Astrocyte of the cerebellum (primary cell): ENCODE results near the gene VTI1B.

Source experiments
- DNase-seq: peaks from one replicate; pipeline ENCODE4 v3.0.0-alpha.2; 2011; ENCODE audit warnings: low read depth
- H3K4me3 ChIP-seq: 2 replicates; pipeline ENCODE4 v1.5.1; 2011; ENCODE audit warnings: mild to moderate bottlenecking, low read depth, low read length, moderate library complexity
- in situ Hi-C: cut with HindIII; loops from 2 replicates; pipeline ENCODE4 v1.10.0; 2017; ENCODE audit warnings: low sequenced_read_pairs
- TF ChIP-seq, protein P1 (sequence below): IDR thresholded peaks from 2 replicates; pipeline ENCODE4 v1.5.1; 2012; ENCODE audit warnings: low read length, low read depth, moderate library complexity, mild to moderate bottlenecking; ENCODE audit errors: missing control alignments

VTI1B gene

DNA sequence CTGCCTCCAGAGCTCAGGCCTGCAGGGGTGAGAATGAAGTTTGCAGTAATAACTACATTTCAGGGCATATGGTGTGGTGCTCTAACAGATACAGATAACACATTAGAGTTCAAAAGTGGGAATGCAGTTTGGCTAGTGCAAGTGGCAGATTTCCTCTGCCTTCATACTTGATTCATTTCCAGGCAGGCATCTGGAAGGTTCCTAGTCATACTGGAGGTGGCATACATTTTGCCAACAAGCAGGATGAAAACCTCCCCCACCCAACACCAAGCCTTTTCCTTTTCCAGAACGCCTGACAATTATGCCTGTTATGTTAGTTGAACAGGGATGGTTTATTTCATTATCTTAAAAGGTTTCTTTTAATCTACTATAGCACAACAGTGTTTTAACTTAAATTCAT lies 24.3 kb downstream of the VTI1B start:
- no peak overlapping the region for H3K4me3 ChIP-seq
- no peak for DNase-seq
- TF ChIP-seq, protein P1, sequence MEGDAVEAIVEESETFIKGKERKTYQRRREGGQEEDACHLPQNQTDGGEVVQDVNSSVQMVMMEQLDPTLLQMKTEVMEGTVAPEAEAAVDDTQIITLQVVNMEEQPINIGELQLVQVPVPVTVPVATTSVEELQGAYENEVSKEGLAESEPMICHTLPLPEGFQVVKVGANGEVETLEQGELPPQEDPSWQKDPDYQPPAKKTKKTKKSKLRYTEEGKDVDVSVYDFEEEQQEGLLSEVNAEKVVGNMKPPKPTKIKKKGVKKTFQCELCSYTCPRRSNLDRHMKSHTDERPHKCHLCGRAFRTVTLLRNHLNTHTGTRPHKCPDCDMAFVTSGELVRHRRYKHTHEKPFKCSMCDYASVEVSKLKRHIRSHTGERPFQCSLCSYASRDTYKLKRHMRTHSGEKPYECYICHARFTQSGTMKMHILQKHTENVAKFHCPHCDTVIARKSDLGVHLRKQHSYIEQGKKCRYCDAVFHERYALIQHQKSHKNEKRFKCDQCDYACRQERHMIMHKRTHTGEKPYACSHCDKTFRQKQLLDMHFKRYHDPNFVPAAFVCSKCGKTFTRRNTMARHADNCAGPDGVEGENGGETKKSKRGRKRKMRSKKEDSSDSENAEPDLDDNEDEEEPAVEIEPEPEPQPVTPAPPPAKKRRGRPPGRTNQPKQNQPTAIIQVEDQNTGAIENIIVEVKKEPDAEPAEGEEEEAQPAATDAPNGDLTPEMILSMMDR, result no peak
- in situ Hi-C loops, result no loop called here

DNA sequence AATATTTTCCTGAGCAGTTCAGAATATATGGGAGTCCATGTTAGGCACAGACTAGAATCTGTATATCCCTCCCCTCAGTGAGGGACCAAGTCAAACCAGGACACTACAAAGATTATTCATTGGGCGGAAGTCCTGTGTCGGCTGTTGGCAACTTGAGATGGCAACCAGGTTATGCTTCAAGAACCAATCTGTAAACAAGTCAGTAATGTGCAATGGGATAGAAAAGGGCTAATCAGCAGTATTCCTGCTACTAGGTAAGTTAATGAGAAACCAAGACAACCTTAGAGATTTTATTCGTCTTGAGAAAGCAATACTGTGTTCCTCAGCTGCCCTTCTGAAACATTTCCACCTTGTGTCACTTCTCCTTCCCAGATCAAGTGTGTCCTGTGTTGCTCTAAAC lies 28.3 kb downstream of the VTI1B start:
- DNase-seq, result no peak
- in situ Hi-C loops, result no loop called here
- TF ChIP-seq, protein P1, result no peak
- no peak overlapping the region for H3K4me3 ChIP-seq

DNA sequence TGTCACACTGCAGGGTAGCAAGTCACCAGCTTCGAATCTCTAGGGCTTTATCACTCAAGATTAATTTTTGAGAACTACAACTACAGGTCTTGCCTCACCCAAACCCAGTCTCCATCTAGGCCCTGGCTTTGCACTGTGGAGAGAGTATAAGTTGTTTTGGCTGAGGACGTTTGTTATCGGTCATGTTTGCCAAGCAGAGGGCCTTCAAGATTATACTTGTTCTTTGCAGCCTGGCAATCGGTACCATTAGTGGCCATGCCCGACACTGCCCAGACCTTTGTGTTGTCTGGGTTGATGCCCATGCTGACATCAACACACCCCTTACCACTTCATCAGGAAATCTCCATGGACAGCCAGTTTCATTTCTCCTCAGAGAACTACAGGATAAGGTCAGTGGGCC lies 29.0 kb downstream of the VTI1B start:
- in situ Hi-C loops, result no loop called here
- H3K4me3 ChIP-seq, result no peak overlapping the region
- TF ChIP-seq, protein P1, result no peak
- no peak for DNase-seq

DNA sequence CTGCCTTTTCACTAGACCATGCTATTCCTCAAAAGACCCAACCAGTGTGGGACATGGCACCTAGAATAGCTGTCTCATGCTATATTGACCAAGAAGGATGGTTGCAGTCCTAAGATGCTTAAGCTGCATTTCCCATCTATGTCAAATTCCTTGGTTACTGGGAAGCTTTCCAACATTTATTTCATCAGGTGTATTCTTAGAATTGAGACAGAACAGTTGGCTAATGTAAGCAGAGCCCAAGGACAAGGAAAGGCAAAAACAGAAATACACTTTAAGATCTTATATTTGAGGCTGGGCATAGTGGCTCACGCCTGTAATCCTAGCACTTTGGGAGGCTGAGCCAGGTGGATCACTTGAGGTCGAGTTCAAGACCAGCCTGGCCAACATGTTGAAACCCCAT lies 30.0 kb downstream of the VTI1B start:
- H3K4me3 ChIP-seq, result no peak overlapping the region
- no peak for DNase-seq
- in situ Hi-C loops, result no loop called here
- TF ChIP-seq, protein P1, result no peak

DNA sequence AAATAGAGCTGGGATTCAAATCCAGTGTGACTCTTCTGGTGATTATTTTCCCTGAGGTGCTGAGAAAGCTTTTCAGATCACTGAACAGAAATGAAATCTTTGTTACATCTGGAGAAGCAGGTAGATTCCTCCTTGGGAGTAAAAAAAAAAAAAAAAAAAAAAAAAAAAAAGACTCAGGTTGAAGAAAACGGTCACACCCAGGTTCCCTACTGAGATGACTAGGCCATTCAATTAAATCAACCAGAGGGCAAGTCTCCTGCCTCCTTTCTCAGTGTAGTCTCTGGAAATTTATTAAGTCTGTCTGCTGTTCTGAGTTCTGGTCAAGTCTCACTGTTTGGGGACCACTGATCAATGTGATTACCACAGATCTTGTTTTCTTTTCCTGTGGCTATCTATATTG lies 30.7 kb downstream of the VTI1B start:
- H3K4me3 ChIP-seq, result no peak overlapping the region
- in situ Hi-C loops, result no loop called here
- DNase-seq, result no peak
- TF ChIP-seq, protein P1, result no peak

DNA sequence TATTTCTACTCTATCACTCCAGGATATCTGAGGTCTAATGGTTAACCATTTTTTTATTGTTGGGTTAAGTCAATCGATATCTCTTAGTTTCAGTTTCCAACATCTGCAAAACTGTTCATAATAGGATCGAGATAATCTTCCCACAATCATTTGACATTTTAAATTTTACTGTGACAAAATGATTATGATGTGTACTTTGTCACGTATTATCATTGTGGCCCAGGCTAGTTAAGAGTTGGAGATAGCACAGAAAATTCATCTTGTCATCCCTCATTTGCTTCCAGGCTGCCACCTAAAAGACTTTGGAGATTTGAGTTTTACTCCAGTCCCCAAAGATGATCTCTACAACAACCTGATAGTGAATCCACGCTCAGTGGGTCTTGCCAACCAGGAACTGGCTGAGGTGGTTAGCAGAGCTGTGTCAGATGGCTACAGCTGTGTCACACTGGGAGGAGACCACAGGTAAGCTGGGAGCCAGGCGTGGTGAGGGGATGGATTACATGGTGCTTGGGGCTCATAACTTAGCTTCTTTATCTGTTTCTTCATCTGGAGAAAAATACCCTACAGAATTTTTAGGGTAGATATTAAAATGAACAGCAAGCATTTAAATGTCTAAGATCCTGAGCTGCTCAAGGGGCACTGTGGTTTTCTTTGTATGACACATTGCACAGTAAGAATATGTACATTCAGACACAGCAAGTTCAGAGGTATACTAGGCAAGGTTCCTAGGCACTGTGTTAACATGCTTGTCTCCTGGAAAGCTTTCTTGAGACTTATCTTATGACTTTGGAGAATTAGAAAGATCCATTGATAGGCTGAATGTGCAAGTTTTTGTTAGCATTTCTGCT lies 32.3 kb downstream of the VTI1B start:
- in situ Hi-C loops, result no loop called here
- TF ChIP-seq, protein P1, result no peak
- no peak overlapping the region for H3K4me3 ChIP-seq
- DNase-seq, result no peak

DNA sequence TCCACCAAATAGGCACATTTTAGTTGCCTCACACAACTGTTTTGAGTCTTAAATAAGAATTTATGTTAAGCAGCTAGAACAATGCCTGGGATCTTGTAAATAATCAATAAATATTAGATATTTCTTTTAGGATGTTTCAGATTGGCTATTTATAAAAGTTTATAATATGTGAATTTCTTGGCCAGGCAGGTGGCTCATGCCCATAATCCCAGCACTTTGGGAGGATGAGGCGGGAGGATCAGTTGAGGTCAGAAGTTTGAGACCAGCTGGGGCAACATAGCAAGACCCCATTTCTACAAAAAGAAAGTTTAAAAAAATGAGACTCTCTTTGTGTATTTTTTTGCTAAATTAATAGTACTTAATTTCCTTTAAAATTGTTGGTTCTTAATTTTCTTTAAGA lies 33.0 kb downstream of the VTI1B start:
- H3K4me3 ChIP-seq, result no peak overlapping the region
- in situ Hi-C loops, result no loop called here
- DNase-seq, result no peak
- TF ChIP-seq, protein P1, result no peak
